Activated CD4-positive, alpha-beta T cell treated with anti-CD3 and anti-CD28 coated beads, Interleukin-2, amount 50 U/mL, for 24 hours (primary cell): ENCODE results near the gene PRODH2.

Source experiments
- DNase-seq, 2 donors: peaks; one replicate each; pipeline ENCODE4 v3.0.0-alpha.2; 2020; ENCODE audit warnings: low read depth in 1 of 2, low spot score in 1 of 2

The PRODH2 gene

GRCh38 chr19:35812220-35813042 is at the start of gene PRODH2:
PRODH2 (minus strand) TSS chr19:35812845; CDS start chr19:35812805, 40 bp downstream.
- DNase-seq, result no peak

DNA sequence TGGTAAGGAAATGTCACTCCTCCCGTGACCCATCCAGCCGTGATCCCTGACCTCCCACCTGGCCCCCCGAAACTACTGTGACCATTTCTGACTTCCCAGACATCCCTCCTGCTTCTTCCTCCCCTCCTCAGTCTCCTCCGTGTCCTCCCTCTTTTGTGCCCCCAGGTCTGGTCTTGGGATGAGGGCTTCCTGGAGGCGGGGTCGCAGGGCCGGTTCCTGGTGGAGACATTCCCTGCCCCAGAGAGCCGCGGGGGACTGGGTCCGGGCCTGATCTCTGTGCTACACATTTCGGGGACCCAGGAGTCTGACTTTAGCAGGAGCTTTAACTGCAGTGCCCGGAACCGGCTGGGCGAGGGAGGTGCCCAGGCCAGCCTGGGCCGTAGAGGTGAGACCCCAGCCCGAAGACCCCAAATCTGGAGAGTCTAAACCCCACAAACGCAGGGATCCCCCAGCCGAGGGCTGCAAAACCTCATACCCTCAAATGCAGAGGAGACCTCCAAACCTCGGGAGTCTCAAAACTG is 49.1 kb upstream of the PRODH2 start:
- no peak for DNase-seq

DNA sequence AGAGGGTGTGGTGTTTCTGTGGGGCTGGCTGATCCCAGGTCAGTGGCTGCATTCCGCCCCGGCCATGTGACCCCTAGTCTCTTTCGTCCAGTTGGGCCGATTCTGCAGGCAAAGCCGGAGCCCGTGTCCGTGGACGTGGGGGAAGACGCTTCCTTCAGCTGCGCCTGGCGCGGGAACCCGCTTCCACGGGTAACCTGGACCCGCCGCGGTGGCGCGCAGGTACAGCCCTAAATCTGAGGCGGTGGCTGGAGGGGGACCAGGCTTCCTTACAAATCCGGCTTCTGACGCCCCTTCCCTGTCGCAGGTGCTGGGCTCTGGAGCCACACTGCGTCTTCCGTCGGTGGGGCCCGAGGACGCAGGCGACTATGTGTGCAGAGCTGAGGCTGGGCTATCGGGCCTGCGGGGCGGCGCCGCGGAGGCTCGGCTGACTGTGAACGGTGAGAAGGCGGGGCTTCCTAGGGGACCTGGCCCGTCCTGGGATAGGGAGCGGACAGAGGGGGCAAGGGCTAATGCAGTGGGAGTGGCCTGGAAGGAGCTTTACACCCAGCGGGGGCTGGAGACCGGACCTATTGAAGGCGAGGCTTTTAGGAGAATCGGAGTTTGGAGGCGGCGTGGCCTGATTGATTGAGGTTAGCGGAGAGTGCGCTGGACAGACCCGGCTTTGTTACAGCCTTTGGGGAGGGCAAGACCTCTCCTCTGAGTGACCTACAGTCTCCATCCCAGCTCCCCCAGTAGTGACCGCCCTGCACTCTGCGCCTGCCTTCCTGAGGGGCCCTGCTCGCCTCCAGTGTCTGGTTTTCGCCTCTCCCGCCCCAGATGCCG is 48.4 kb upstream of the PRODH2 start:
- DNase-seq, result no peak

GRCh38 chr19:35860436-35860817 is 47.8 kb upstream of the PRODH2 start:
- DNase-seq, result no peak

GRCh38 chr19:35859414-35859813 is 46.8 kb upstream of the PRODH2 start:
- no peak for DNase-seq

DNA sequence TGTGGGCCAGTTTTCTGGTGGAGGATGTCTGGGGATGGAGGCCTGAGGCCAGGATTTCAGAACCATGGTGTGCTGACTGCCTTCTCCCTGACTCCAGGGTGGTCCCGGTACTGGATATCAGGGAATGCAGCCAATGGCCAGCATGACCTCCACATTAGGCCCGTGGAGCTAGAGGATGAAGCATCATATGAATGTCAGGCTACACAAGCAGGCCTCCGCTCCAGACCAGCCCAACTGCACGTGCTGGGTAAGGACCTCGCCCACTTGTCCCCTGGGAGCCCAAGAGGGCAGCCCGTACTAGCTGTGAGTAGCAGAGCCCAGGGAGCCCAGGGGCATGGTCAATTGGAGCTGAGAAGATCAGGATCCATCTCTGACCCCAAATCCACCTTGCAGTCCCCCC is 45.7 kb upstream of the PRODH2 start:
- DNase-seq, result no peak

- no peak for DNase-seq
Observed at GRCh38 chr19:35856546-35857149, 44.0 kb upstream of the PRODH2 start, which contains the start of gene KIRREL2. KIRREL2 (plus strand) TSS chr19:35856911; CDS start chr19:35857120, 209 bp downstream.

DNA sequence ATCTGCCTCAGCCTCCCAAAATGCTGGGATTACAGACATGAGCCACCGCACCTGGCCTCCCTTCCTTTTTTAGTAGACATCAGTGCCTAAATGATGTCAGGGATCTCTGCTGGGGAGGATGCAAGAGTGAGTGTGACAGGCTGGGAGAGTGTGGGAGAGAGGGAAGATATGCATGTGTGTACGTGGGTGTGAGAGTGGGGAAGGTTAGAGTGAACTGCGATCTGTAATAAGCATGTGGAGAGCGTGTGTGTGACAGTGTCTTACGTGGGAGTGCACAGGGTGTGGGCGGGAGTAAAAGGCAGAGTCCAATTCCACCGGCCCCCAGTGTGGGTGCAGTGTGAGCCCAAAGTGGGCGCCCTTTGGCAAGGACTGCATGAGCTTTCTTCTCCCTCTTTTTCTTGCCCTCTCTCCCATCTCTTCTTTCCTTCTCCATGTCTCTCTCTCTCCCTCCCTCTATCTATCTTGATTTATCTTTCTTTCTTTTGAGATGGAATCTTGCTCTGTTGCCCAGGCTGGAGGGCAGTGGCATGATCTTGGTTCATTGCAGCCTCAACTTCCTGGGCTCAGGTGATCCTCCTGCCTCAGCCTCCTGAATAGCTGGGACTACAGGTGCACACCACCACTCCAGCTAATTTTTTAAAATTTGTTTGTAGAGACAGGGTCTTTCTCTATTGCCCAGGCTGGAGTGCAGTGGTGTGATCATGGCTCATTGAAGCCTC is 40.6 kb upstream of the PRODH2 start:
- DNase-seq, result no peak

GRCh38 chr19:35852029-35852780 is 39.6 kb upstream of the PRODH2 start, which contains the start of gene NPHS1:
NPHS1 (minus strand) TSS chr19:35852504; CDS start chr19:35851837, 667 bp downstream.
- no peak for DNase-seq

DNA sequence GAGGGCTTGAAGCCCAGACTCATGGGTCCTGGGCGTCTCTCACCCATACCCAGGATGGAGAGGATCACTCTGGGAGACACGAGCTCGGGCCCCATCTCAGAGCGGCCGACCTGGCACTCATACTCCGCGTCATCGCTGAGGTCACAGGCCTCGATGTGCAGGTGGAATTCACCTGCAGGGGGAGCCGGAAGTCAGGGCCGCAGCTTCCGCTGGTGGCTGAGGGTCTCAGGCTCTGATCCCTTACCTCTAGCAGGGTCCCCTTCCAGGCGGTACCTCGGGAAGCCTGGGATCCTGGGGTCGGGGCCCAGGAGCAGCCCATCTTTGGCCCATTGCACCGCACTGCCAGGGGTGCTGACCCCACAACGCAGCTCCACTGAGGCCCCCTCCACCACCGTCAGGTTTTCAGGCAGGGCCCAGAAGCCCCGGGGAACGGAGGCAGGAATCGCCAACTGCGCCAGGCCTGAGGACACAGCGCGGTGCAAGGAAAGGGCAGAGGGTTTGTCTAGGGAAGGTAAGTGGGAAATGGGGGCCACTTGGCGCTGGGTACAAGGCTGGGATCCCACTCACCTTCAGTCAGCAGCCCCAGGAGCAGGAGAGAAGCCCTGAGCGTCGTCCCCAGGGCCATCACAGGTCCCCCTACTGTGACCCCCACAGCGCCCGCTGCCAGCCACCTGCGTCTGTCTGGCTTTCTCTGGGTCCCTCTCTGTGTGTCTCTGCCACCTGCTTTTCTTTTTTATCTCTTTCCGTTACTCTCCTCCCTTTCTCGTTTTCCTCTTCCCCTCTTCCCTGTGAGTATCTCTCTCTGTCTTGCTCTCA is 38.8 kb upstream of the PRODH2 start:
- DNase-seq, result no peak

DNA sequence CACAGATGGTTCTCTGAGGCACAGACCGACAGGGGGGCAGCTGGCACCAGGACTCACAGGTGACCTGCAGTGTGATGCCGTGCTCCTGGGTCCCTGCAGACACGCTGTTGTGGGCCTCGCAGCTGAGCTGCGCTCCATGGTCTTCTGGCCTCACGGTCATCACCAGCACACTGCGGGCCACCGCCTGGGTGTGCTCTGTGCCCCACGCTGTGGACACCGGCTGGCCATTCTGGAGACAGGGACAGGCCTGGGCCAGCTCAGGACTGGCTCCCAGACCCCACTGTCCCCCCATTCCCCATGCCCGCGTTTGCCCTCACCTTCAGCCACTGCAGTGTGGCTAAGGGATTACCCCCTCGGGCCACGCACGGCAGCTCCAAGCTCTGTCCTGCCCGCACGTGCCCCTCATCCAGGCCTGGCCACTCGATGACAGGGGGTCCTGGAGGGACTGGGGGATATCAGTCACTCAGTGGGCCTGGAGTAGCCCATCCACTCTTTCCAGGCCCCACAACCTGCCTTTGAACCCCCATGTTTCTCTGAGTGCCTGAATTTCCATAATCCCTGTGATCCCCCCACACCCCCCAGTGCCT is 36.4 kb upstream of the PRODH2 start:
- no peak for DNase-seq

GRCh38 chr19:35848486-35848885 is 35.8 kb upstream of the PRODH2 start:
- DNase-seq, result no peak

DNA sequence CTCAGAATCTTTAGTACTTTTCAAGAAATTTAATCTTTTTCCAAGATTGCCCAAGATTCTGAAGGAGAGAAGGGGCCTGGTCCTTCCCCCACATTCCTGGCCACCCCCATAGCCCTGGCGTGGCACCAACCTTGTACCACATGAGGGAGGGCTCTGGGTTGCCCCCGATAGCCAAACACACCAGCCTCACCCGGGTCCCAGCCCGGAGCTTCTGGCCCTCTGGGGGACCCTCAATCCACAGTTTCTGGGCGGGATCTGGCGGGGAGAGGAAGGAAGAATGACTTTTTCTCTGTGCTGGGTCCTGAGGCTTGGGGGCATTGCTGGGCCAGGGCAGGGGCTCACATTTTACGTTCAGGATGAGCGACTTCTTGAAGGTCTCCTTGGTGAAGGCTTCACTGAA is 35.3 kb upstream of the PRODH2 start:
- no peak for DNase-seq

DNA sequence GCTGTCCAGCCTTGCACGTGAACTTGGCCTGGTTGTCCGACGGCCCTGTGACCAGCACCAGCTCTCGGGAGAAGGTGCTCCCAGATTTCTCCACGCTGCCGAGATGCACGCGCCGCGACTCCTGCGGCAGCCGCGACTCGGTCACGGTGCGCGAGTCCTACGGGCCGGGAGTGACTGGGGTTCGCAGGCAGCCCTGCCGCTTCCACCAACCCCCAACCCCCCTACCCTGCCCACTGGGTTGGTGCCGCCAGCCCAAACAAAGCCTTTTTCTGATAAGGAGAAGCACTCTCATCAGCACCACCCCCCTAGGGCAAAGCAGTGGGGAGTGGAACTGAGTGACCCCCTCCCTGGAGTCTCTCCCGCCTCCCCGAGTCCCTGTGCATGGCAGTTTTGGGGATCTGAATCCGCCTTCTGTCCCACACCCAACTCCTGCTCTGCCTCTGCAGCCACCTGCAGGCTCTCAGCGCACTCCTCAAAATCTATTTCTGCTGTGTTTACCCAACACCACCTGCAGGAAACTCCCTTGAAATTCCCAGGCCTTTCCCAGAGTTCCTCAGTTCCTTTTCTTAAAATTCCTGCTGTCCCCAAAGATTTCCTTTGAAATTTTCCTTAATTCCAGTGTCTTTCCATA is 33.5 kb upstream of the PRODH2 start:
- no peak for DNase-seq

GRCh38 chr19:35845215-35846037 is 32.8 kb upstream of the PRODH2 start:
- no peak for DNase-seq

DNA sequence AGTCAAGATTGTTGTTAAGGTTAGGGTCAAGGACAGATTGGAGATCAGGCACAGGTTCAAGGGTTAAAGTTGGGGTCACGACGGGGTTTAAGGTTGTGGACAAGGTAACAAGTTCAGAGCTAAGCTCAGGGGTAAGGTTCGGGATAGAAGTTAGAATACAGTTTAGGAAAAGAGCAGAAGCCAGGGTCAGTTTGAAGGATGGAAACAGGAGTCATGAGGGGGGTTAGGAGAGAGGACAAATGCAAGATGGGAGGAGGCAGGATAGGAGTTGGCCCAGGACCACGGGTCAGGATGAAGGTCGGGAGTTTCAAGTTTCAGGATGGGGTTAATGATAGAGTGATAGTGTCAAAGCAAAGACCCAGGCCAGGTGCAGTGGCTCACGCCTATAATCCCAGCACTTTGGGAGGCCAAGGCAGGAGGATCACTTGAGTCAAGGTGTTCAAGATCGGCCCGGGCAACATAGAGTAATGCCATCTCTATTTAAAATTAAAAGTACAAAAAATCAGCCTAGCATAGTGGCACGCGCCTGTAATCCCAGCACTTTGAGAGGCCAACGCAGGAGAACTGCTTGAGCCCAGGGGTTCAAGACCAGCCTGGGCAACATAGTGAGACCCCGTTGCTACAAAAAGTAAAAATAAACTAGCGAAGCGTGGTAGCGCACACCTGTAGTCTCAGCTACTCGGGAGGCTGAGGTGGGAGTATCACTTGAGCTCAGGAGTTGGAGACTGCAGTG is 32.0 kb upstream of the PRODH2 start:
- no peak for DNase-seq
